Mononuclear cell (primary cell): ENCODE measurements around the gene KLHL12. TPM values are rescaled to one million over a fixed set of nuclear protein-coding genes. Genes with fewer than 3 reads are reported as not detected.
A peak's percentile ranks its signal among the peaks of the same experiment; 100 is the strongest.

Source experiments
- H3K27me3 ChIP-seq: 2 replicates; pipeline ENCODE4 v1.6.0; 2011; ENCODE audit warnings: low read length, control low read depth; ENCODE audit not compliant: insufficient read depth
- H3K4me1 ChIP-seq: 2 replicates; pipeline ENCODE4 v1.5.1; 2011; ENCODE audit warnings: mild to moderate bottlenecking, low read length, control low read depth; ENCODE audit not compliant: insufficient read depth
- H3K4me3 ChIP-seq: 2 replicates; pipeline ENCODE4 v1.5.1; 2011; ENCODE audit warnings: mild to moderate bottlenecking, low read length, moderate library complexity
- H3K9me3 ChIP-seq: 2 replicates; pipeline ENCODE4 v1.5.1; 2011; ENCODE audit warnings: low read depth, mild to moderate bottlenecking, control low read depth, low read length
- total RNA-seq: library from RNA; depleted of rRNA; stranded (reverse); fragments of >200 nt; gene quantifications from one replicate; pipeline ENCODE4 v1.2.3, GENCODE V29; 2012

The KLHL12 gene
- total RNA-seq: 19.3 TPM

GRCh38 chr1:202926581-202927491, at the start of gene KLHL12:
KLHL12 (minus strand) TSS chr1:202927234; CDS start chr1:202925162, 2,072 bp downstream.
- Histone ChIP-seq H3K4me3 (peak within 1 kb of the TSS; percentile 98), H3K9me3 (no peaks in the 10 kb centered on the region), H3K4me1 (peaks cover 17% of the 10 kb centered on the region), H3K27me3 (no peaks in the 10 kb centered on the region)

GRCh38 chr1:202976633-202977032, 49.6 kb upstream of the KLHL12 start:
- no peaks in the 10 kb centered on the region for H3K9me3 ChIP-seq
- H3K4me1 ChIP-seq: peaks cover 3% of the 10 kb centered on the region
- no peak overlapping the region for H3K4me3 ChIP-seq
- H3K27me3 ChIP-seq: no peaks in the 10 kb centered on the region

DNA sequence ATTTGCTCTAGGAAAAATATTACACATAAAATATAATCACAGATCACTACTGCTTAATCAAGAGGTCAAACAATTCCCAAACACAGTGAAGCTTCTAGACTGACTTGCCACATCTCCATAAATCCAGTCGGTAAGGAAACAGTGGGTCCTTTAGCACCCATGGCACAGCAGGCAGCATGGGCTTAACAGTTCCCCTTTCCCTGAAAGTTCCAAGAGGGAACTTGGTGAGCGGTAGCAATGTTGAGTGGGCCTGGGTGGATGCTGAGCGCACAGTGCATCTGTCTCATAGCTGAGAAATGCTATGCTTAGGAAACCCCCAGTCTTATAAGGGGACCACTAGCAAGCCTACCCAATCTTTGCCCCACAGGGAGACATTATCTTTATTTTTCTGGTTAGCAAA, 47.8 kb upstream of the KLHL12 start:
- Histone ChIP-seq H3K9me3 (no peaks in the 10 kb centered on the region), H3K27me3 (no peaks in the 10 kb centered on the region), H3K4me3 (no peak overlapping the region), H3K4me1 (peaks cover 10% of the 10 kb centered on the region)

DNA sequence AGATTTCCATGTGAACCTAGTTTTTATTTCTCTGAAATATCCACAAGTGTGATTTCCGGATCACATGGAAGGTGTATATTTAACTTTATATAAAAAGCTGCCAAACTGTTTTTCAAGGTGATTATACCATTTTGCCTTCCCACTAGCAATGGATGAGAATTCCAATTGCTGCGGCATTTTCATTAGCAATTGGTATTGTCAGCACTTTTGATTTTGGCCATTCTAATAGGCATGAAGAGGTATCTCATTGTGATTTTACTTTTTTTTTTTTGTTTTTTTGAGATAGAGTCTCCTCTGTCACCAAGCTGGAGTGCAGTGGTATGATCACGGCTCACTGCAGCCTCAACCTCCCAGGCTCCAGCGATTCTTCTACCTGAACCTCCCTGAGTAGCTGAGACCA, 45.0 kb upstream of the KLHL12 start:
- no peaks in the 10 kb centered on the region for H3K9me3 ChIP-seq
- H3K4me1 ChIP-seq: peaks cover 34% of the 10 kb centered on the region
- no peak overlapping the region for H3K4me3 ChIP-seq
- no peaks in the 10 kb centered on the region for H3K27me3 ChIP-seq

DNA sequence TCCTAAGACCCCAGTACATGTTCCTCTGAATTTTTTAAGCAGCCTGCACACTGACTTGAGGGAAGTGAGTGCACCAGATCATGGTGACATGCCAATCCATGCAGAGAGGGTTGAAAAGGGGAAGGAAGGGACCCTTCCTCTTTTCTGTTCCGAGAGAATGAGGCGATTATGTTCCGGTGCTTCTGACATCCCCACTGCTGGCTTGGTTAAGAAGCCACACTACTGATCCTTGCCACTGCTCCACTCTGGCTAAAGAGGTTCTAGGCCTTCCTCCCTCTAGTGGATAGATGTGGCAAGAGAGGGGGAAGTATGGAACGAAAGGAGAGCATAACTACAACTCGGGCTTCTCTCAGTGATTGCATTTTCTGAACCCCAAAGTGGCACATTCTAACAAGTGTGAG, 41.9 kb upstream of the KLHL12 start:
- H3K9me3 ChIP-seq: no peaks in the 10 kb centered on the region
- H3K27me3 ChIP-seq: no peaks in the 10 kb centered on the region
- H3K4me1 ChIP-seq: peaks cover 47% of the 10 kb centered on the region
- no peak overlapping the region for H3K4me3 ChIP-seq

DNA sequence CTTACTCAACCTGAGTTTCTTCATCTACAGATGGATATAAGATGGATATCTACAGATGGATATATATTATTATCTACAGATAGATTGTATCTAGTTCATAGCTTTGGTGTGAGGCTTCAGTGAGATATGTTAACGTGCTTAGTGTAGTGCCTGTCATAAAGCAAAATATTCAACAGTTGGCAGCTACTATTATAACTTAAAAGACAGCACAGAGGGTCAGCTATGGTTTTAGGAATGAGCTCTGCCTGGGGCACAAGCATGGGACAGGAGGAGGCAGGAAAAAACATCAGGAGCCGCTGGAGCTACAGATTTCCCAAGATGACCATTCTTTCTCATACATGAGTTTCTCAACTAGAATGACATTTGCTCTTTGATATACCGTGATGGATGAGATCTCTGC, 41.3 kb upstream of the KLHL12 start:
- H3K9me3 ChIP-seq: no peaks in the 10 kb centered on the region
- H3K4me3 ChIP-seq: peak overlapping the region; percentile 76
- no peaks in the 10 kb centered on the region for H3K27me3 ChIP-seq
- peaks cover 47% of the 10 kb centered on the region for H3K4me1 ChIP-seq

GRCh38 chr1:202967684-202968281, 40.7 kb upstream of the KLHL12 start:
- H3K4me3 ChIP-seq: peak overlapping the region; percentile 76
- H3K9me3 ChIP-seq: no peaks in the 10 kb centered on the region
- no peaks in the 10 kb centered on the region for H3K27me3 ChIP-seq
- peaks cover 47% of the 10 kb centered on the region for H3K4me1 ChIP-seq

GRCh38 chr1:202966006-202966898, 39.2 kb upstream of the KLHL12 start:
- peak overlapping the region; percentile 76 for H3K4me3 ChIP-seq
- H3K9me3 ChIP-seq: no peaks in the 10 kb centered on the region
- H3K4me1 ChIP-seq: peaks cover 47% of the 10 kb centered on the region
- no peaks in the 10 kb centered on the region for H3K27me3 ChIP-seq

GRCh38 chr1:202965422-202965821, 38.4 kb upstream of the KLHL12 start:
- no peaks in the 10 kb centered on the region for H3K27me3 ChIP-seq
- peaks cover 45% of the 10 kb centered on the region for H3K4me1 ChIP-seq
- H3K9me3 ChIP-seq: no peaks in the 10 kb centered on the region
- no peak overlapping the region for H3K4me3 ChIP-seq

- no peak overlapping the region for H3K4me3 ChIP-seq
- peaks cover 40% of the 10 kb centered on the region for H3K4me1 ChIP-seq
- no peaks in the 10 kb centered on the region for H3K27me3 ChIP-seq
- no peaks in the 10 kb centered on the region for H3K9me3 ChIP-seq
Measured at GRCh38 chr1:202964791-202965410, 37.9 kb upstream of the KLHL12 start.

GRCh38 chr1:202961220-202961880, 34.3 kb upstream of the KLHL12 start:
- no peaks in the 10 kb centered on the region for H3K9me3 ChIP-seq
- no peaks in the 10 kb centered on the region for H3K27me3 ChIP-seq
- H3K4me1 ChIP-seq: peaks cover 28% of the 10 kb centered on the region
- H3K4me3 ChIP-seq: no peak overlapping the region

- Histone ChIP-seq H3K4me3 (no peak overlapping the region), H3K4me1 (peaks cover 39% of the 10 kb centered on the region), H3K27me3 (no peaks in the 10 kb centered on the region), H3K9me3 (no peaks in the 10 kb centered on the region)
Measured at GRCh38 chr1:202959276-202959620, 32.2 kb upstream of the KLHL12 start.

GRCh38 chr1:202958544-202959275, 31.7 kb upstream of the KLHL12 start:
- no peaks in the 10 kb centered on the region for H3K9me3 ChIP-seq
- no peaks in the 10 kb centered on the region for H3K27me3 ChIP-seq
- H3K4me1 ChIP-seq: peaks cover 44% of the 10 kb centered on the region
- H3K4me3 ChIP-seq: peak overlapping the region; percentile 92
